Parietal lobe (tissue), 1 donor: ENCODE measurements around the gene PTPN22. TPM values are rescaled to one million over a fixed set of nuclear protein-coding genes. Genes with fewer than 3 reads are reported as not detected.

Experiments used
- total RNA-seq: library from RNA; depleted of rRNA; stranded (reverse); fragments of >200 nt; gene quantifications from one replicate; pipeline ENCODE4 v1.2.3, GENCODE V29; 2014

The PTPN22 gene
- total RNA-seq = 0.63 TPM

GRCh38 chr1:113871597-113872113, at the start of gene PTPN22:
TSS of gene PTPN22 (minus strand) at chr1:113871712.

GRCh38 chr1:113904674-113905434, 33.3 kb upstream of the PTPN22 start, which contains the start of the genes AP4B1 and DCLRE1B:
TSS of gene AP4B1 (minus strand) at chr1:113904799. CDS start at chr1:113904717, 82 bp downstream.
TSS of gene DCLRE1B (plus strand) at chr1:113905326. CDS start at chr1:113905587, 261 bp downstream.

GRCh38 chr1:113887402-113888175, 16.1 kb upstream of the PTPN22 start, which contains the start of gene BCL2L15:
TSS of gene BCL2L15 (minus strand) at chr1:113887581. CDS start at chr1:113887375, 206 bp downstream.

GRCh38 chr1:113811888-113812660, 59.4 kb downstream of the PTPN22 start, which contains the start of gene RSBN1:
TSS of gene RSBN1 (minus strand) at chr1:113812476. CDS start at chr1:113812412, 64 bp downstream.

Other genes with a start within 250 kb of the PTPN22 start
- gene PHTF1, start 112.2 kb downstream of the PTPN22 start, total RNA-seq = 59.8 TPM
- gene RSBN1, start 59.2 kb downstream of the PTPN22 start, total RNA-seq = 51.0 TPM
- gene BCL2L15, start 15.9 kb upstream of the PTPN22 start, total RNA-seq = 3.8 TPM
- gene AP4B1, start 33.1 kb upstream of the PTPN22 start, total RNA-seq = 56.0 TPM
- gene DCLRE1B, start 33.6 kb upstream of the PTPN22 start, total RNA-seq = 7.5 TPM
- gene HIPK1, start 57.6 kb upstream of the PTPN22 start, total RNA-seq = 48.5 TPM
- gene OLFML3, start 107.8 kb upstream of the PTPN22 start, total RNA-seq = 8.1 TPM